HS-27A (cell line): Measurements from ENCODE around the gene EPHB1.

Source experiments
- DNase-seq: peaks from one replicate; pipeline ENCODE4 v3.0.0-alpha.2; 2012; ENCODE audit warnings: low read depth, missing footprints

Gene EPHB1

GRCh38 chr3:135161425-135161824, 366.4 kb downstream of the EPHB1 start:
- DNase-seq, result no peak

- DNase-seq, result no peak
Measured at GRCh38 chr3:135163701-135164100, 368.6 kb downstream of the EPHB1 start.

GRCh38 chr3:135165260-135165659, 370.2 kb downstream of the EPHB1 start:
- DNase-seq, result no peak

DNA sequence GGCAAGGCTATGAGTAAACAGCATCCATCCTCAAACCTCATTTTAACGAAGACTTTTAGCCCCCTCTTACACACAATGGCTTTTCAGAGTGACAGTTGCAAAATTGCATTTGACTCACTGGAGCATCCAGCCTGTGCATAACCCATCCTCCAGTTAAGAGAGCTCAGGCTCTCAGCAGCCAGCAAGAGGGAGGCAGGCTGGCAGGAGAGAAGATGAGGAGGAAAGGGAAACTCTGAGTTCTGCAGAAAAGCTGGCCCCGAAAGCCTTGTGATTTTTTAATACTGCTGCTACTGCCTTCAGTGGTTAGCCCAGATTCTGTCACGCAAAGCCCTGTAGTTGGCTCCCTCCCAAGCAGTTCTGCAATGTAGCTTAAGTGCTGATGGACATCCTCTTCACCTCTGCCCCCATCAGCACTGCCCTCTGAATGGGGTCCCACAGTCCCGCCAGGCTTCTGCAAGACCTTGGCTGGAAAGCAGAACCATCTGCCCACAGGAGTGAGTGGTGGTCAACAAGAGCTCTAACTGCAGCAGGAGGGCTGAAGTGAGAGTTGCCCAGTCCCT, 371.3 kb downstream of the EPHB1 start:
- DNase-seq, result no peak

DNA sequence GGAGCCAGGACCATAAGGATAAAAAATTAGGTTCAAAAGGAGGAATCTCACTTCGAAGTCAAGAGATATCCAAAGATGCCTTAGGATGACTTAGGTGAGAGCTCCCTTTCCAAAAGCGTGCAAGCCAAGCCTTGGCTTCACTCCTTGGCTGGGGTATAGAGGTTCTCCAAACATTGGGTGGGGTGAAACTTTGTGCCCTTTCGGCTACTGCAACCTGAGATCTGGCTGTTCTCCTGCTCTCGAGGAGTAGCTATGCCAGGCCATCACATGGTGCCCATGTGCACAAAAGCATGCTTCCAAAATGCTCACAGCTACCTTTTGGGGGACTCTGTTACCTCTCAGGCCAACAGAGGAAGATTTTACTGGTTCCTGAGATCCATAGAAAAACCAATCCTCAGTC, 373.8 kb downstream of the EPHB1 start:
- DNase-seq, result no peak

GRCh38 chr3:135169651-135170050, 374.6 kb downstream of the EPHB1 start:
- no peak for DNase-seq

GRCh38 chr3:135170732-135171131, 375.7 kb downstream of the EPHB1 start:
- no peak for DNase-seq

DNA sequence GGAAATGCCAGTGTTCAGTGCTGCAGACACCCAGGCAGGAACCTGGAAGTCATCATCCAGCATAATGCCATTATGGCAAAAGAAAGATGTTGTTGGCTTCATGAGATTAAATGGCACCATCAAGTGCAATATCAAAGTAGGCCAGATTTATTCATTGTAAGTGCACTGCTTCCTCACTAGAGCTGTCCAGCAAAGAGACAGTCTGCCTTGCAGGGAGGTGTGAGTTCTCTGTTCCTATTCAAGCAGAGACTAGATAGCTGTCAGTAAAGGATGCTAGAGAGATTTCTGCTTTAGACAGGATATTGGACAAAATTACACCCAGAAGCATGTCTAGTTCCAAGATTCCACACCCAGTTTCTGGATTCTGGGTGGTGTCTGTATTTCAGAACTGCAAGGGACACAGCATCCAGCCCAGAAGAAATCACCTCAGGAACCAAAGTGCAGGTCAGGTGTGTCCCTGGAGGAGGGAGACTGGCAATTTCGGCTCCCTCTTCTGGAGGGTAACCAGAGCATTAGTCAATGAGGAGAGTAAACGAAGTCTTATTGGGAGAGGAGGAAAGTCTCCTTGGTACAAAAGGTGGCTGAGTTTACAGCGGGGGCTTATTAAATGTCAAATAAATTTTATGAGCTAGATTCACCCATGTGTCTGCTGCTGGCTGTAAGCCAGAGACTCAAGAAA, 377.3 kb downstream of the EPHB1 start:
- no peak for DNase-seq

- no peak for DNase-seq
Measured at GRCh38 chr3:135175728-135176277, 380.7 kb downstream of the EPHB1 start.

GRCh38 chr3:135176881-135177280, 381.8 kb downstream of the EPHB1 start:
- DNase-seq, result no peak

DNA sequence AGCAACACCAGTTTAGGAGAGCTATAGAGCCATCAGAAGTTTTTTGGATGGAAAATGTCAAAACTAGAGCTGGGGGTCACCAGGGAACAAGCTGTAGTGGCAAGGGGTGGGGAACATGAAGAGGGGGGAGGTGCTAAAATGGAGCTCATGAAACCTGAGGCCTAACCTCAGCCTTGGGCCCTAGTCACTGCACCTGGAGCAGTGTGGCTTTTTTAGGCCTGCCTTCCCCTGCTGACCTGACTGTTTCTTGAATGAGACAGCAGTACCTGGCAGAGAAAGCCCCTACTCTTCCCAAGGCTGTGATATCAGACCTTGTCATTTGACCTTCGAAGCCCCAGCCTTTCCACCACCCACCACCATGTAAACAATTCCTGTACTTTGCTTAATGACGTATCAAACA, 383.5 kb downstream of the EPHB1 start:
- no peak for DNase-seq

DNA sequence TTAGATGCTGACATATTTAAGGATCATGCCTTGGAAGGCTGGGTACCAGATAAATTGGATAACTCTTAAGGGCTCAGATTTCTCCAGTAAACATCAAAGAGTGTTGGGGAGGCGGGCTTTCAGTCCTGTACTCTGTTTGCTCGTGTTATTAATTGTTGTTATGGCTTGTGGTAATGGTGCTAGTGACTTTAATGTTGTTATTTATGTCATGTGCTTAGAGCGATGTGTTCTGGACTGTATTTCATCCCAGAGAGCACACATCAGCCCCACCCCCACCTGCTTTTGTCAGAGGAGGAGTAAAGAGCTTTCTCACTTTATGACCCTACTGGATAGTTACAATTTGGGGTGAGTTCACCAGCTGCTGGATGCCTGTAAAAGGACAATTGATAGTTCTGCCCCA, 386.3 kb downstream of the EPHB1 start:
- DNase-seq, result no peak

DNA sequence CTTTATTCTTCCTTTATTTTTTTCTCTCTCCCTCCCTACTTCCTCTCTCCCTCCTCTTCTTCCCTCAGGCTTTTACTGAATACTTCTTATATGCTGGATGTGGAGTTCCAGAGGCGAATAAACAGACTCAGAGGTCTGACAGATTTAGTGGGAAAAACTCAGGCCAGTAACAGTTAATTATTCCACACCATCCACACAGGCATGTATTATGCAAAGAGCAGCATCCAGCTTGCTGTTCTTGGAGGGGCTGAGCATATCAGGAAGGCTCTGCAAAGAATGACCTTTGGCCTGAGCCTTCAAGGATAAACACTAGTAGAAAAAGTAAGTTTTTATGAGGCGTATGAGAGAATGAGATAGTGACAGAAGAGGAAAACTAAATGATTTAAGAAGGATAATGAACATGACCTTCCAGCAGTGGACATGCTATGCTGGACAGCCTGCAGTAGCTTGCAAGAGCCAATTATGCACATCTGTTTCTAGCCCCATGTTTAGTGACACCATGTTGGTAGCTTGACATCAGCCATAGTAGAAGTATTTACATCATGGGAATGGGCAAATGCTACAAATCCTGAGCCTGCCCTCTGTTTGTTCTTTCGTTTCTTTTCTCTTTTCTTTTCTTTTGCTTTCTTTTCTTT, 387.4 kb downstream of the EPHB1 start:
- no peak for DNase-seq

GRCh38 chr3:135190658-135191057, 395.6 kb downstream of the EPHB1 start:
- no peak for DNase-seq

DNA sequence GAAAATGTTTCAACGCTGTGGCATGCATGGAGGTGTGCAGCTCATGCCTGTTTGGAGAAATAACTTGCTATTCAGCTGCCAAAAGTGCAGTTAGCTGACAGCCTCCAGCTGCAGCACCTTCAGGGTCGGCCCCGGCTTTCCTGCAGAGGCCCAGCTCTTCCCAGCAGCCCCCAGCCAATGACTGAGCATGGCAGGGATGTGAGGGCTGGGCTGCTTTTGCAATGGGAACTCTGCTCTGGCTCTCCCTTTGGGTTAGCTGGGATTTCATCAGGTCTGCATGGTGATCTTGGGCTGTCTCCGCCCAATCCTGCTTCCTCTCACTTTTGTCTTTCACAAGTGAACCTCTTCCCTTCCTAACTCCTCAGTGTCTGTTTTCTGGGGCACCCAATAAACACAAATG, 396.6 kb downstream of the EPHB1 start:
- no peak for DNase-seq

GRCh38 chr3:135192929-135193328, 397.9 kb downstream of the EPHB1 start:
- no peak for DNase-seq

GRCh38 chr3:135197246-135197645, 402.2 kb downstream of the EPHB1 start:
- DNase-seq, result no peak

- no peak for DNase-seq
Measured at GRCh38 chr3:135197856-135198255, 402.8 kb downstream of the EPHB1 start.

- DNase-seq, result no peak
Measured at GRCh38 chr3:135199137-135199536, 404.1 kb downstream of the EPHB1 start.

GRCh38 chr3:135203026-135203425, 408.0 kb downstream of the EPHB1 start:
- no peak for DNase-seq

DNA sequence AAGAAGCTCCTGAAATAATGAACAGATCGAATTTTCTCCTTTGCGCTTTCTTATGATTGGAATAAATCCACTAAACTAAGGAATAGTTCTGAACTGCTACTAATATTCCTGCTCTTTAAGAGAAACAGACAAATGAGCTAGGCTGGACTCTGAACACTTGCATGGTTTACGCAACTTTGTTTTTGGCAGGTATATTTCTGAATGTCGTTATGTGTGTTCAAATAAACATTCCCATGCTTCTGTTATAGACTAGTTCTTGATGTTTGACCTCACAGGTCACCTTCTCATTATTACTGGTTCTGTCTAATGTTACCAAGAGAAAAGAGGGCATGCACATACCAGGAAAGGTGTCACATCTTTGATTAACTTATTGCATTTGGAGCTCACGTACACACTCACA, 418.2 kb downstream of the EPHB1 start:
- no peak for DNase-seq

DNA sequence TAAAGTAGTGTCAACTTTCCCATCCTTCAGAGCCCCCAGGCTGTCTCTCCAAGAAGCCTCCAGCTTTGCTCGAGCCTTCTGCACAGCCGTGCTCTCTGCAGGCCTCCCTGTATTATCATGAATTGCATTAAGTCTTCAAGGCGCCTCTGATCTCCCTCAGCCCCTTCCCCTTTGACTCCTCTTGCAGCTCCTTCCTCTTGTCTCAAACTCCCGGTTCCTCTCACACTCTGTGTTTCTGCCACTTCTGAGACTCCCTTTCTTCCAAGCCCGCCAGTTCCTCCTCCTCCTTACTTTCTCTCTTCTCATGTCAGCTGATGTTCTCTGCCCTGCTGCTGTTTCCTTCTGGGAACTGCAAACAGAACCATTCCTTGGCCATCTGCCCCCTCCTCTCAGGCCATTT, 418.8 kb downstream of the EPHB1 start:
- no peak for DNase-seq

GRCh38 chr3:135214400-135214799, 419.3 kb downstream of the EPHB1 start:
- DNase-seq, result no peak
